BLaER1 treated with 17β-estradiol and CSF1 and Interleukin-3, amounts not matched to agents 10 nM and 100 nM (cell line): Measurements from ENCODE around the gene HIBADH.

ENCODE experiments used
- H3K27ac ChIP-seq, 11 experiments: shearing (Covaris generic); formaldehyde crosslinking; 2 replicates each; pipeline ENCODE4 v1.8.1; 2022
- H3K27me3 ChIP-seq, 11 experiments: shearing (Covaris generic); formaldehyde crosslinking; 2 replicates each; pipeline ENCODE4 v1.8.1; 2022
- H3K36me3 ChIP-seq, 11 experiments: shearing (Covaris generic); formaldehyde crosslinking; 2 replicates each; pipeline ENCODE4 v1.8.1; 2022
- H3K4me1 ChIP-seq, 10 experiments: shearing (Covaris generic); formaldehyde crosslinking; 2 replicates each; pipeline ENCODE4 v1.8.1; 2022
- H3K4me2 ChIP-seq, 11 experiments: shearing (Covaris generic); formaldehyde crosslinking; 2 replicates each; pipeline ENCODE4 v1.8.1; 2022
- H3K4me3 ChIP-seq, 10 experiments: shearing (Covaris generic); formaldehyde crosslinking; 2 replicates each; pipeline ENCODE4 v1.8.1; 2022
- H3K9ac ChIP-seq, 11 experiments: shearing (Covaris generic); formaldehyde crosslinking; 2 replicates each; pipeline ENCODE4 v1.8.1; 2022
- H3K9me3 ChIP-seq, 11 experiments: shearing (Covaris generic); formaldehyde crosslinking; replicated peaks in 1 of 11; 2 replicates each; pipeline ENCODE4 v1.8.1; 2022
- H4K20me1 ChIP-seq, 11 experiments: shearing (Covaris generic); formaldehyde crosslinking; 2 replicates each; pipeline ENCODE4 v1.8.1; 2022
- Cebpa-rat ChIP-seq, 11 experiments: shearing (Covaris generic); IDR thresholded peaks; 2 replicates each; pipeline ENCODE4 v1.8.1; 2022

Gene HIBADH

DNA sequence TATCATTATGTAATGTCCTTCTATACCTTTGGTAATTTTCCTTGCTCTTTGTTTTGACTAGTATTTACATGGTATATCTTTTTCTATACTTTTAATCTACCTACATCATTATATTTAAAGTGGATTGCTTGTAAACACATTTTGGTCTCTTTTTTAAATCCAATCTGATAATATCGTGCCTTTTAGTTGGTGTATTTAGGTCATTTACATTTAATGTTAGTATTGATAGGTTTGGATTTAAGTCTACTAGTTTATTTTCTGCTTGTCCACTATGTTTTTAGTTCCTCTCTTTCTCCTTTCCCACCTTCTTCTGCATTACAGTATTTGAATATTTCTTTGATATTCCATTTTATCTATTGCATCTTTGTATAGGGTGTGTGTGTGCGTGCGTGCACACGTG is 95.4 kb downstream of the HIBADH start:
- Histone ChIP-seq H3K27me3 (no peaks in the 10 kb centered on the region), H3K9ac (no peak overlapping the region), H3K4me3 (no peak overlapping the region), H3K36me3 (peaks cover 0 to 10% (median 5%) of the 10 kb centered on the region in 11 experiments; a peak in 5 of 22 replicates), H3K9me3 (peaks cover 24 to 41% (median 35%) of the 10 kb centered on the region in 11 experiments), H4K20me1 (no peaks in the 10 kb centered on the region), H3K4me2 (no peak overlapping the region), H3K4me1 (peaks cover 0 to 8% (median 0%) of the 10 kb centered on the region in 10 experiments; a peak in 2 of 20 replicates), H3K27ac (no peak overlapping the region)
- TF ChIP-seq Cebpa-rat (IDR thresholded peaks at IDR 0.05), result no peak

DNA sequence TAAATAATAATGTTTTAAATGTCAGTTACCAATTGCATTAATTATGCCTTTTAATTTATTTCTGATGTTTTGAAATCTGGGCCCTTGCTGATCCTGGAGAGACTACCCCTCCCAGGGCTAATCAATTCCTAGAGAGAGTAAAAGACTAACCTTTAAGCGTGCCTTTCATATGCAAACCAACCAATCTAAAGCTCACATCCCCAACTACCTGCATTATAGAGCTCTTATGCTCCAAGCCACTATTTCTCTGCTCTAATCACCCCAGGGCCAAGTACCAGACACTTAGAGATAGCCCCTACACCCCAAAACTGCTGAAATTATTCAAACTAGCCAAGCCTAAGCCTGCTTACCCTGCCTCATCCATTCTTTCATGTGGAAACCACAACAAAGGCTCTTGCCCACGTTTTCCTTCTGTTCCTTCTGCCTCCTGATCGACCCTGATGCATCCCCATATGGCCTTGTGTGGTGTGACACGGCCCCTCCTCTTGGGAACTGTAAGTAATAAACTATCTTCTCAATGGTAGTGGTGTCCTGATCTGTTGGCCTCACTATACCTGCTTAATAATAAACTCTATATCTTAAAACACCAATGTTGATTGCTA is 97.7 kb downstream of the HIBADH start:
- no peak overlapping the region for H3K4me3 ChIP-seq
- peaks cover 0 to 18% (median 0%) of the 10 kb centered on the region in 10 experiments; a peak in 2 of 20 replicates for H3K4me1 ChIP-seq
- H3K9ac ChIP-seq, result no peak overlapping the region
- H3K9me3 ChIP-seq, result peaks cover 24 to 41% (median 35%) of the 10 kb centered on the region in 11 experiments
- no peak overlapping the region for H3K27ac ChIP-seq
- peaks cover 0 to 10% (median 0%) of the 10 kb centered on the region in 11 experiments; a peak in 3 of 22 replicates for H3K36me3 ChIP-seq
- no peaks in the 10 kb centered on the region for H3K27me3 ChIP-seq
- H3K4me2 ChIP-seq, result no peak overlapping the region
- TF ChIP-seq Cebpa-rat (IDR thresholded peaks at IDR 0.05), result no peak
- H4K20me1 ChIP-seq, result no peaks in the 10 kb centered on the region

DNA sequence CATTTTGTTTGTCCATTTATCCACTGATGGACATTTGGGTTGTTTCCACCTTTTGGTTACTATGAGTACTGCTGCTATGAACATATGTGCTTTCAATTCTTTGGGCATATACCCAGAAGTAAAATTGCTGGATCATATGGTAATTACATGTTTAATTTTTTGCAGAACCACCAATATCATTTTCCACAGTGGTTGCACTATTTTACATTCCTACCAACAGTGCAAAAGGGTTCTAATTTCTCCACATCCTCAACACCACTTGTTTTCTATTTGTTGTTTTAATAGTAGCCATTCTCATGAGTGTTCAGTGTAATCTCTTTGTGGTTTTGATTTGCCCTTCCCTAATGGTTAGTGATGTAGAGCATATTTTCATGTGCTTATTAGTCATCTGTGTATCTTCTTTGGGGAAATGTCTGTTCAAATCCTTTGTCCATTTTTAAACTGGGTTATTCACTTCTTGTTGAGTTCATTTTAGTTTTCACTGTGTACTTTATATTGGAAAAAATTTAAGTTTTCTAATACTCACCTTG is 101.9 kb downstream of the HIBADH start:
- Histone ChIP-seq H3K4me1 (peaks cover 0 to 9% (median 0%) of the 10 kb centered on the region in 10 experiments; a peak in 1 of 20 replicates), H3K9me3 (peaks cover 18 to 32% (median 24%) of the 10 kb centered on the region in 11 experiments), H3K9ac (no peak overlapping the region), H4K20me1 (no peaks in the 10 kb centered on the region), H3K36me3 (peaks cover 0 to 6% (median 0%) of the 10 kb centered on the region in 11 experiments; a peak in 1 of 22 replicates), H3K4me3 (no peak overlapping the region), H3K4me2 (0 out of 22 replicates have a peak overlapping the region, but pooled peaks of 1 of the 11 experiments have one; percentile 20), H3K27me3 (no peaks in the 10 kb centered on the region), H3K27ac (no peak overlapping the region)
- TF ChIP-seq Cebpa-rat (IDR thresholded peaks at IDR 0.05), result no peak

DNA sequence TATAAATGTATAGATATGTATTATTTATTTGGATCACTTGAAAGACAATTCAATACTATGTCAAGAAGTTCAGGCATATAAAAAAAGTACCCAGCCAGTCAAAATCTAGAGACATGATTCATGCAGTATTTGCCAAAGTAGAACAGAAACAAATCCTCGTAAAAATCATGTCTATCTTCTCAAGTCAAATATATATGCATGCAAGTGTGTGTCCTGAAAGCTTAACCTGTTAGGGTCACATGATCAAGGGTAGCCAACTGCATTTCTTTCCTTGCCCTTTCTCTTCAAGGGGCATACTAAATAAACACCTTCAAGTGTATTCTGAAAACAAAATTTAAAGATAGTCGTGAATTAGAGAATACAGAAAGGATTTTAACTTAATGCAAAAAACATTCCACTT is 107.0 kb downstream of the HIBADH start:
- Histone ChIP-seq H3K27me3 (no peaks in the 10 kb centered on the region), H3K4me3 (no peak overlapping the region), H3K4me1 (peaks cover 0 to 5% (median 0%) of the 10 kb centered on the region in 10 experiments; a peak in 3 of 20 replicates), H3K9me3 (peaks cover 0 to 5% (median 0%) of the 10 kb centered on the region in 11 experiments; a peak in 3 of 22 replicates), H3K36me3 (no peaks in the 10 kb centered on the region), H4K20me1 (no peaks in the 10 kb centered on the region), H3K27ac (no peak overlapping the region), H3K4me2 (no peak overlapping the region), H3K9ac (no peak overlapping the region)
- no peak for TF ChIP-seq Cebpa-rat (IDR thresholded peaks at IDR 0.05)

DNA sequence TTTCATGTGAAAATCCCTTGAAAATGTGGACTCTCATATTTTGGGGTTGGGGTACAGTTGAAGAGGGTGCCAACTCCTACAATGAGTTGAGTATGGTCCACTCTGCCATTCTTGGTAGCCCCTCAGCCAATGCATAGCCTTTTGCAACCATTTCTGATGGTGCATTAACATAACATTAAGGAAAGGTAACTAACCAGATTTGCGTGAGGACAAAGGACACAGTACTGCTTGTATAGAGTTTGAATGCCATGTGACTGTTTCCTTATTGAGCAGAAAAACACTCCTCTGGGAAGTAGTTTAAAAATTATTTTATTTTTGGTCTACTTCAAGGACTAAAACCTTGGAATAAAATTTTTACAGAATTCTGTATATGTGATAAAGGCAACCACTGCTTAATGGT is 107.9 kb downstream of the HIBADH start:
- no peak for TF ChIP-seq Cebpa-rat (IDR thresholded peaks at IDR 0.05)
- no peak overlapping the region for H3K4me3 ChIP-seq
- no peak overlapping the region for H3K4me2 ChIP-seq
- H3K9ac ChIP-seq, result no peak overlapping the region
- peaks cover 0 to 5% (median 0%) of the 10 kb centered on the region in 10 experiments; a peak in 2 of 20 replicates for H3K4me1 ChIP-seq
- H3K36me3 ChIP-seq, result no peaks in the 10 kb centered on the region
- H4K20me1 ChIP-seq, result no peaks in the 10 kb centered on the region
- peaks cover 0 to 5% (median 0%) of the 10 kb centered on the region in 11 experiments; a peak in 2 of 22 replicates for H3K9me3 ChIP-seq
- no peaks in the 10 kb centered on the region for H3K27me3 ChIP-seq
- H3K27ac ChIP-seq, result no peak overlapping the region

DNA sequence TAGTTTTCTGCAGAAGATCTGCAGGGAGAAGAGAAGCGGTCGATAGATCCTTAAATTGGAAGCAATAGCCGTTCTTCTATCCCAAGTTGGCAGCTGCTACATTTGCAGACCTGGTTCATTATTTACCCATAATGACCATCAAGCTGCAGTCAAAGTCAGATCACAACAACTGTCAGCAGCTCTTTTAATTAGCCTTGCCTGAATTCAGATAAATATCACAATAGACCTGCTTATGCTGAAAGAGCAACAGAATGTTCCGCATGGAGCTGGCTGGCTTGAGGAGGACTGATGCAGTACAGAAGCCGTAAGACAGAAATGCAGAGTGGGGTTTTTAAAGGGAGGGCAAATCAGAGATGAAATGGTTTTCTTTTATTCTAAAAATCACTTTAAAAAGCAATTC is 109.4 kb downstream of the HIBADH start:
- no peak overlapping the region for H3K4me2 ChIP-seq
- H4K20me1 ChIP-seq, result no peaks in the 10 kb centered on the region
- H3K9me3 ChIP-seq, result 0 out of 22 replicates have a peak, but pooled peaks cover 0 to 3% (median 0%) of the 10 kb centered on the region in 11 experiments
- no peak overlapping the region for H3K4me3 ChIP-seq
- no peak for TF ChIP-seq Cebpa-rat (IDR thresholded peaks at IDR 0.05)
- no peaks in the 10 kb centered on the region for H3K36me3 ChIP-seq
- no peaks in the 10 kb centered on the region for H3K27me3 ChIP-seq
- peaks cover 0 to 5% (median 0%) of the 10 kb centered on the region in 10 experiments; a peak in 2 of 20 replicates for H3K4me1 ChIP-seq
- H3K9ac ChIP-seq, result no peak overlapping the region
- no peak overlapping the region for H3K27ac ChIP-seq

DNA sequence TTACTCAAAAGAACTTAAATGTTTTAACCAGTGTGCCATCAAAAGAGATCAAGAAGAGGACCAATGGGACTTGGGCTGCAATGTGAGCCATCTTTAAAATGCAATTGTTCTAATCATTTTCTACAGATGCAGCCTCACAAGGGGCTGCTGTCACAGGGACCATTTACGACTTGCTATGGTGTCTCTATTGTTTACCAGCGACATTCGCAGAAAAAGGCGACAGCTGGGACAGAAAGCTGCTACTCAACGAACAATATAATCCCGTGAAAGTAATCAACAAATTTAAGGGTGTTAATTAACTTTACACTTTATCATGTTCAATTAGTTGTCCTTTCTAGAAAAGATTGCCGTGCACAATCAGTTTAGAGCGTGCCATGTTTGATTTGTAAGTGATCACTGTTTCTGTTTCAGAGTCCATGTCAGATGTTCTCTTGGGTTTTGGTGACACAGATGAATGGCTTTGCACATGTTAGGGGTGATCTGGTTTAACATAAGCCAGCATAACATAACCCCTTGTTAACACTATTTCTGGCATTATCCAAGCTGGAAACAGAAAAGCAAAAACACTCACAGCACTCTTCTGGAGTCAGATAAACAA is 110.8 kb downstream of the HIBADH start:
- peaks cover 0 to 5% (median 0%) of the 10 kb centered on the region in 10 experiments; a peak in 2 of 20 replicates for H3K4me1 ChIP-seq

DNA sequence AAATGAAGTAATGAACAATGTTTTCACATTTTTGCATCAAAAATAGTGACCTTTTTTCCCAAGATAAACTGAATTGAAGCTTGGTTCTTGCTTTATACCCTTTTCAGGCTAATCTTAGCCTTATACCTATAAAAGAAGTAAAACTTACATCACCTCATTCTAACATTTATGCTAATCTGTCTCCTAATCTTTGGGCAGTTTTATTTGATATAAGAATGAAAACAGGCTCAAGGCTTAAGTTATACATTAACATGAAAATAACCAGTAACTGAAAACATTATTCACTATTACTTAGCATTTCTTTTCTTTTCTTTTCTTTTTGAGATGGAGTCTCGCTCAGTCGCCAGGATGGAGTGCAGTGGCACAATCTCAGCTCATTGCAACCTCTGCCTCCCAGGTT is 113.1 kb downstream of the HIBADH start:
- no peak overlapping the region for H3K4me3 ChIP-seq
- no peak overlapping the region for H3K4me2 ChIP-seq
- H3K9me3 ChIP-seq, result no peaks in the 10 kb centered on the region
- no peak for TF ChIP-seq Cebpa-rat (IDR thresholded peaks at IDR 0.05)
- H3K27ac ChIP-seq, result no peak overlapping the region
- H3K36me3 ChIP-seq, result no peaks in the 10 kb centered on the region
- no peak overlapping the region for H3K9ac ChIP-seq
- no peaks in the 10 kb centered on the region for H3K27me3 ChIP-seq
- peaks cover 0 to 5% (median 0%) of the 10 kb centered on the region in 10 experiments; a peak in 2 of 20 replicates for H3K4me1 ChIP-seq
- no peaks in the 10 kb centered on the region for H4K20me1 ChIP-seq

More for the DNA sequence above, 110.8 kb downstream of the HIBADH start:
- H3K4me3 ChIP-seq, result no peak overlapping the region
- H3K9me3 ChIP-seq, result 0 out of 22 replicates have a peak, but pooled peaks cover 0 to 3% (median 0%) of the 10 kb centered on the region in 11 experiments
- H3K36me3 ChIP-seq, result no peaks in the 10 kb centered on the region
- H3K9ac ChIP-seq, result no peak overlapping the region
- H3K4me2 ChIP-seq, result no peak overlapping the region
- no peak for TF ChIP-seq Cebpa-rat (IDR thresholded peaks at IDR 0.05)
- H3K27me3 ChIP-seq, result no peaks in the 10 kb centered on the region
- no peaks in the 10 kb centered on the region for H4K20me1 ChIP-seq
- H3K27ac ChIP-seq, result no peak overlapping the region

DNA sequence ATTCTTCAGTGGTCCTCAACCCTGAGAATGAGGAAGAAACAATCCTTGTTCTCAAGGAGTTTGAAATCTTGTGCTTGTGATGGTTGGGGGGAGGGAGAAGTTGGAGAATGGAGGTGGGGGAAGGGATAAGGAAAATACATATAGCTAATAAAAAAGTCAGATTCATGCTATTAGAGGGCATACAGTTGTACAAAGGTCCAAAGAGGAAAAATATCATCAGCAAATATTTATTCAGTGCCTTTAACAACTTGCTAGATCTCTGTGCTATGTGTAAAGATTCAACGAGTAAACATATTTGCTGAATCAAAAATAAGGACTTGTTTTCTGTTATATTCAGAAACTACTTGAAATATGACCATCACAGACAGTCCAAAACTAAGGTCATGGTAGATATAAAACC is 114.4 kb downstream of the HIBADH start:
- no peak overlapping the region for H3K27ac ChIP-seq
- no peaks in the 10 kb centered on the region for H3K27me3 ChIP-seq
- H3K36me3 ChIP-seq, result peaks cover 0 to 1% (median 0%) of the 10 kb centered on the region in 11 experiments; a peak in 1 of 22 replicates
- peaks cover 0 to 5% (median 0%) of the 10 kb centered on the region in 10 experiments; a peak in 2 of 20 replicates for H3K4me1 ChIP-seq
- no peaks in the 10 kb centered on the region for H3K9me3 ChIP-seq
- no peak for TF ChIP-seq Cebpa-rat (IDR thresholded peaks at IDR 0.05)
- H3K9ac ChIP-seq, result no peak overlapping the region
- no peak overlapping the region for H3K4me2 ChIP-seq
- H3K4me3 ChIP-seq, result no peak overlapping the region
- H4K20me1 ChIP-seq, result no peaks in the 10 kb centered on the region
